ENCODE measurements around the gene PCLAF. TPM values are rescaled to one million over a fixed set of nuclear protein-coding genes. Genes with fewer than 3 reads are reported as not detected.
"Not testable (repeated sequence)": the region's sequence is repeated elsewhere in the genome, so short reads cannot be mapped to it uniquely, and the experiment has no call there.

PCLAF gene
- total RNA-seq (2014; rRNA removed; shearing (Covaris generic)) = 158 and 274 TPM in 2 replicates

- DNase-seq (ENCODE audit: low spot score) = peak; percentile 97
Measured at GRCh38 chr15:64381000-64381751, at the start of gene PCLAF. Gene PCLAF (minus strand): TSS chr15:64381441. CDS start chr15:64381371, 70 bp downstream.

- DNase-seq (ENCODE audit: low spot score) = peak; percentile 88
Measured at GRCh38 chr15:64430000-64430735, 48.9 kb upstream of the PCLAF start.

GRCh38 chr15:64429448-64429847 lies 48.2 kb upstream of the PCLAF start:
- no peak for DNase-seq (ENCODE audit: low spot score)

GRCh38 chr15:64426845-64427465 lies 45.7 kb upstream of the PCLAF start:
- peak; percentile 25 for DNase-seq (ENCODE audit: low spot score)

- no peak for DNase-seq (ENCODE audit: low spot score)
Measured at GRCh38 chr15:64425221-64425620, 44.0 kb upstream of the PCLAF start.

- DNase-seq (ENCODE audit: low spot score) = no peak
Measured at GRCh38 chr15:64423970-64424369, 42.7 kb upstream of the PCLAF start.

GRCh38 chr15:64422697-64423096 lies 41.5 kb upstream of the PCLAF start:
- DNase-seq (ENCODE audit: low spot score) = no peak

GRCh38 chr15:64412216-64412615 lies 31.0 kb upstream of the PCLAF start:
- DNase-seq (ENCODE audit: low spot score) = no peak

- no peak for DNase-seq (ENCODE audit: low spot score)
Measured at GRCh38 chr15:64400583-64400982, 19.3 kb upstream of the PCLAF start.

GRCh38 chr15:64398575-64398974 lies 17.3 kb upstream of the PCLAF start:
- no peak for DNase-seq (ENCODE audit: low spot score)

GRCh38 chr15:64396789-64397188 lies 15.5 kb upstream of the PCLAF start:
- DNase-seq (ENCODE audit: low spot score) = no peak

GRCh38 chr15:64392471-64392870 lies 11.2 kb upstream of the PCLAF start:
- DNase-seq (ENCODE audit: low spot score) = not testable (repeated sequence)

- DNase-seq (ENCODE audit: low spot score) = no peak
Measured at GRCh38 chr15:64389036-64389435, 7.8 kb upstream of the PCLAF start.

- peak; percentile 97 for DNase-seq (ENCODE audit: low spot score)
Measured at GRCh38 chr15:64387562-64388168, 6.4 kb upstream of the PCLAF start, which contains the start of gene TRIP4. Gene TRIP4 (plus strand): TSS chr15:64387836. CDS start chr15:64387864, 28 bp downstream.

GRCh38 chr15:64386291-64386690 lies 5.0 kb upstream of the PCLAF start:
- DNase-seq (ENCODE audit: low spot score) = no peak

GRCh38 chr15:64383760-64384159 lies 2.5 kb upstream of the PCLAF start:
- DNase-seq (ENCODE audit: low spot score) = no peak

GRCh38 chr15:64380130-64380870 lies 941 bp downstream of the PCLAF start:
- not testable (repeated sequence) for DNase-seq (ENCODE audit: low spot score)

GRCh38 chr15:64379216-64379960 lies 1.9 kb downstream of the PCLAF start:
- no peak for DNase-seq (ENCODE audit: low spot score)

- no peak for DNase-seq (ENCODE audit: low spot score)
Measured at GRCh38 chr15:64373360-64373759, 7.9 kb downstream of the PCLAF start.

GRCh38 chr15:64371383-64371782 lies 9.9 kb downstream of the PCLAF start:
- DNase-seq (ENCODE audit: low spot score) = not testable (repeated sequence)

Measured in H4 (cell line).